Amniotic epithelial cell (primary cell): ENCODE data around the gene LTBP1.
"Not testable (repeated sequence)": the region's sequence is repeated elsewhere in the genome, so short reads cannot be mapped to it uniquely, and the experiment has no call there.

Experiments used
- DNase-seq: peaks from one replicate; pipeline ENCODE4 v3.0.0-alpha.2; 2010; ENCODE audit warnings: low read depth

Gene LTBP1

GRCh38 chr2:33223856-33224255, 277.1 kb downstream of the LTBP1 start:
- DNase-seq, result no peak

GRCh38 chr2:33225350-33225749, 278.6 kb downstream of the LTBP1 start:
- DNase-seq, result no peak

GRCh38 chr2:33226546-33226945, 279.8 kb downstream of the LTBP1 start:
- DNase-seq, result no peak

DNA sequence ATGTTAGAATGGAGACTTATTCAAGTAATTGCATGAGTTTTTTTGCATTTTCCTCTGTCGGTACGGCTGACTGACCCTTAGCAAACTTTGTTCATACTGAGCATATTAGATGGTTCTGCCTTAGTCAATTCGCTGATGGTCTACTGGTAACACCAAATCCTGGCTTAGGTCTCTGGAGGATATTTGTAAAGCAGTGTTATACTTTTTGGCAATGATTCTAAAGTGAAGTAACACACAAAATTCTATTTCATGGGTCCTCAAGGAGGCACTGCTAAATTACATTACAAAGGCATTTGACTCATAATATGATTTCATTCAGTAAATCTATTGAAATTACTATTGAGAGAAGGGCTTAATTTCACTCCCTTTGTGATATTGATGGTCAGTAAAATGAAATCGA, 282.9 kb downstream of the LTBP1 start:
- DNase-seq, result no peak

DNA sequence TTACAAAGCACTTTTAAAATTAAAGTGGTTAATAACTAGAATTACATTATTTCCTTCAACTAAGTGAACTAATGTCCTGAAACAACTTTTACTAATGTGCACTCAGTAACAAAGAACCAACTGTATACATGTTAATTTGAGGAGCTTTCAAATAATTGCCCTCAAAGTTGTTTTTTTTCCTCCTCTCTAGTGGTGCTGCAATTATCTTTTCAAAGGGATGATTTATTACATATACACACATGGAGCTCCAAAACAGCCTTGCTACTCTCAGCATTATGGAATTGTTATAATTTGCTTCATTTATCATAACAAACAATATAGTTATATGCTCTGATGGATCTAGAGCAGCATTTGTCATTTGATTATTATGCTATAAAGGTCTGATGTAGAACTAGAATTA, 283.4 kb downstream of the LTBP1 start:
- DNase-seq, result no peak

DNA sequence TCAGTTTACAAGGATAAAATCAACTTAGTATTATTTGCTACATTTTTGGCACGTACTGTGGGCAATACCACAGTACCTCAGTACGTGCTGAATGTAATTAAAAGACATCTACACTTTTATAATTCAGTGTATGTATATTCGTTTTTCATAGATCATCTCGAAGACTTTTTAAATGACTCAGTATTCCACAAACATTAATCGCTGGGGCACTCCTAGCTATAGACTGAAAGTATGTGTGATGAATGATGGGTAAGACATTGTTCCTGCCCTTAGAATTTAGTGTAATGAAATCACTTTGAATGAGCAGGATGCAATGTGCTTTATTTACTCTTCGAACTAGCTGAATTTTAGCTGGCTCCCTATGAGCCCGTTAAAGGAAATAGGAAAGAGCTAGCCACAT, 284.1 kb downstream of the LTBP1 start:
- DNase-seq, result no peak

GRCh38 chr2:33235559-33235958, 288.8 kb downstream of the LTBP1 start:
- not testable (repeated sequence) for DNase-seq

GRCh38 chr2:33236482-33237385, 290.0 kb downstream of the LTBP1 start:
- peak; percentile 78 for DNase-seq

DNA sequence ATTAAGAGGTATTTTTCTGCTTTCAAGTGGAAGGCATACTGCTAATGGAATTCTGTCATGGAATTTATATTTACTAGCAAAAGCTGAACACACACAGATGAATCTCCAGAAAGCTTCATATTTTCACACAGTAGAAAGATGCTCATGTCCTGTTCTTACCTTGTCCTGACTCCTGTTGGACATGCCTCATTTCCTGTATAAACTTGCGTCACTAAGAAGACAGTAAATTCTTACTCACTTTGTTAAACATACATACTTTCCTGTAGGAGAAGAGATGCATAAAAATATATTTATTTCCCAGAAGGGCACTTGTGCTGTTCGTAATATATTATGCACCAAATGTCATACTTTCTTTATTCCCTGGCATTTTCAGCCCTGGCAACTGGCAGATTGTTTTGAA, 291.4 kb downstream of the LTBP1 start:
- DNase-seq, result peak; percentile 67

DNA sequence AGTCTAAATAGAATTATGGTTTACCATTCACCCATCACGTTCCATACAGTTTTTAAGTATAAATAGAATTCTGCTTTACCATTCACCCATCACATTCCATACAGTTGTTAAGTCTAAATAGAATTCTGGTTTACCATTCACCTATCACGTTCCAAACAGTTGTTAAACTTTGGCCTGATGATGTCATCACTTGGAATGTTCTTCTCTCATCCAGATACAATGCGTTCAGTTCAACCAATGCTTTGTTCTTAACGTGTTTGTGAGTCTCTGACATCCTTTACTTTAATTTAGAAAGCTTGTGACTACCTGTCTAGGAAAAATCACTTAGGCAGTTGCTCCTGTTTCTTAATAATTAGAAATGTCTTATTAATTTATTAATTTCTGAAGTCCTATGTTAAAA, 293.4 kb downstream of the LTBP1 start:
- DNase-seq, result peak; percentile 77

DNA sequence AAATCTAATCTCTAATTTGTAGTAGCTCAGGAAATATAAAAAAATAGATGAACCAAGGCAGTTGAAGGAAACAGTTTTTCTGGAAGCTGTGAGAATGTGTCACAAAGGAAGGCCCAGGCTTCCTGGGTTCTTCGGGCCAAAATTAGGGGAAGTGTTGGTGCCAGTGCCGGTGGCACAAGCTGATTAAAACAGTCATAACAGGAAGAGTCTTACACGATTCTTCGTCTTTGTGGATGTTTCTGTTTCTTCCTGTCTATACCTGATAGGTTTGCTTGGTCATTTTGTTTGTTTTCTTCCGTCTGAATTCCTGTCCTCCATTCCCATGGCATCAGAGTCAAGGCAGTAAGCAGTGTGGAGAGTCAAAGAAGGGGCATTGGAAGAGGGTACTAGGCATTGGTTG, 294.3 kb downstream of the LTBP1 start:
- DNase-seq, result no peak

DNA sequence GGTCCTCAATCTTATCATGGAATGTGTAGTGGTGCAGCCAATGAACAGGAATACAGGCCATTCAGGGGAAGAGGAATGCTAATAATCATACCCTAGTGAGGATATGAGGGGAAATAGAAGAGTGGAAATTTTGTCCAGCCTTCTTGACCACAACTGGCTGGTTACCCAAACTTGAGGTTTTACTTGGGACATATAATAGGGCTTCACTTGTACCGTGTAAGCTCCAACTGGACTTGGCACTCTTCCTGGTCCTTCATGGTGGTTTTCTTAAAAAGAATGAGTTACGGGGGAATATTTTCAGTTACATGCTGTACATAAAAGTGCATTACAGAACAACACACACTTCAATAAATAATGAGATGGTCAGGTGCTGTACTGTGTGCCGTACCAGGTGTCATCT, 294.8 kb downstream of the LTBP1 start:
- DNase-seq, result peak; percentile 52

DNA sequence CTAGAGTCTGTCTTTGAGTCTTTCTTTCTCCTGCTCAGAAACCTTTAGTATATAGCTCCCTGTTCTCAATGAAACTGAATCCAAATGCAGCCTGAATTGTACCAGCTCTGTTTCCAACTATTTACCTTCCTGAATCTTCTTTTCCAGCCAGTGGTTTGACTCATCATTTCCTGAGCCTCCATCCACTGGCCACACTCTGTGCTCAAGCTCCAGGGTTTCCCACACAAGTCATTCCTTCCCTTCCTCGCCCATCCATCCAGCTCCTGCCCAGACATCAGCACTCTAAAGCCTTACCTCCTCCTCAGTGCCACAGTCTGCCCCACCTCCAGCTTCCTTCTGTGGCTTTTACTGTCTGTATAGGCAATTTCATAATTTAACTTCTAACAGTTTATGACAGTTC, 296.1 kb downstream of the LTBP1 start:
- DNase-seq, result peak; percentile 85

- DNase-seq, result no peak
Measured at GRCh38 chr2:33246432-33246831, 299.7 kb downstream of the LTBP1 start.

DNA sequence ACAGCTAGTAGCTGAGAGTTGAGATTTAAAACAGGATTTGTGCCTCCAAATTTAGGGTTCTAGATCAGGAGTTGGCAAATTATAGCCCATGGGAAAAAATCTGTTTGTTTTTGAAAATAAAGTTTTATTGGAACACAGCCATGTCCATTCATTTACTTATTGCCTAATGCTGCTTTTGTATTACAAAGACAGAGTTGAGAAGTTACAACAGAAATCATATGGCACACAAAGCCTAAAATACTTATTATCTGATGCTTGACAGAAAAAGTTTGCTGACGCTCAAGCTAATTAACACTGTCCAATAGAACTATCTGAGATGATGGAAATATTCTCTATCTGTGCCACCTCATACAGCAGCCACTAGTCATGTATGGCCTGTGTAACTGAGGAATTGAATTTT, 300.6 kb downstream of the LTBP1 start:
- DNase-seq, result peak; percentile 33

DNA sequence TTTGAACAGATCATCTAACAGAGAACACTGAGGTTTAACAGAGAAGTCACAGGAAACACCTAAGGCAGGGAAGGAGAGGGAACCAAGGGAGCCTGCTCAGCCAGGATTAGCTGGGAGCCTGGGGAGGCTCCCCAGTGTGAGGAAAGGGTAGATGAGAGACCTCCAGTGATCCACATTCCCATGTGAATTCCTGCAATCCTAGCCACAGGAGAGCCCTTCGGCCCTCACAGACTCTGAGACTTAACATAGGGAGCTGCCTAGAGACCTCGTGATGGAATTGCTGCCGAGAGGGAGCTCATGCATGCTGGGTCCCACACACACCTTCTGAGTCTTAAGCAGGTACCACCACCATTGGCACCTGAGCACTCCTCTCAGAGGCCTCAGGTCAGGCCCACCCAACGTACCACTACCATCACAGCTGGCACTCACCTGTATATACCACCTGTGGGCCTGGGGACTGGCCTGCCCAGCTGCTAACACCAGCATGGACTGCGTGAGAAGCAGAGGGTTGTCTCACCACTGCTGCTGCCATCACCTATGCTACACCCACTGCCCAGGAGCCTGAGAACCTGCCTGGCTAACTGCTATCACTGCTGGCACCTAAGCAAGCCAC, 303.8 kb downstream of the LTBP1 start:
- no peak for DNase-seq

GRCh38 chr2:33256162-33256755, 309.5 kb downstream of the LTBP1 start:
- DNase-seq, result no peak

GRCh38 chr2:33258387-33258786, 311.6 kb downstream of the LTBP1 start:
- DNase-seq, result no peak

DNA sequence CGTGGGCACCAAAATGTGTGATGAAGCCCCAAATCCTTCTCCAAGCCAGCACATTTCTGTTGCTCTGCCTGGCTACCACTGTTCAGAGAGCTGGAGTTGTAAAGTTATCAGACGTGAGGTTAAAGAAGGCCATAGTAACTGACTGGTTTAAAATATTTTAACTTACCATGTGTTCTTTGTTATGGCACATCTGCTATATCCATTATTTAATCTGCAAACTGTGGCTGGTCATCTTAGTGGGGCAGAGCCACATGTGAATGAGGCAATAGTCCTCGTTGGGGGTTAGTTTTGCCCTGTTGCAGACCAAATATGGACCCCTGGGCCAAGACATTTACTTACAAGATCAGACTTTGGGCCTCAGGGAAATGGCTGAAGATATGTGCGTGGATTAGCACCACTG, 315.3 kb downstream of the LTBP1 start:
- DNase-seq, result no peak

- peak; percentile 97 for DNase-seq
Measured at GRCh38 chr2:33264766-33265165, 318.0 kb downstream of the LTBP1 start.

GRCh38 chr2:33265584-33266338, 319.0 kb downstream of the LTBP1 start:
- DNase-seq, result no peak

GRCh38 chr2:33266467-33266866, 319.7 kb downstream of the LTBP1 start:
- no peak for DNase-seq
